Prostate gland (tissue), 2 donors: Measurements from ENCODE around the gene ANO10. TPM values are rescaled to one million over a fixed set of nuclear protein-coding genes. Genes with fewer than 3 reads are reported as not detected.
"Not testable (repeated sequence)": the region's sequence is repeated elsewhere in the genome, so short reads cannot be mapped to it uniquely, and the experiment has no call there.

ENCODE experiments used
- DNase-seq: peaks from one replicate; pipeline ENCODE4 v3.0.0-alpha.2; 2019; ENCODE audit warnings: low spot score
- H3K27ac ChIP-seq, 2 donors: fragments of 200-600 bp; sonication (generic); 2 replicates each; pipeline ENCODE4 v1.5.1; 2017 to 2019
- H3K27me3 ChIP-seq: fragments of 200-600 bp; sonication (generic); replicated peaks from 2 replicates; pipeline ENCODE4 v1.5.1; 2019; ENCODE audit not compliant: insufficient read depth
- H3K36me3 ChIP-seq, 2 donors: fragments of 200-600 bp; sonication (generic); 1 replicate in 1 of 2; 2 replicates in 1 of 2; pipeline versions ENCODE4 v1.5.1 to v1.8.1; 2017 to 2019
- H3K4me1 ChIP-seq: fragments of 200-600 bp; sonication (generic); replicated peaks from 2 replicates; pipeline ENCODE4 v1.5.1; 2019
- H3K4me3 ChIP-seq, 2 donors: fragments of 200-600 bp; sonication (generic); 2 replicates each; pipeline ENCODE4 v1.5.1; 2017 to 2019
- H3K9me3 ChIP-seq: fragments of 200-600 bp; sonication (generic); 2 replicates; pipeline ENCODE4 v1.5.1; 2017
- POLR2A ChIP-seq: fragments of 450-650 bp; IDR thresholded peaks from one replicate; pipeline ENCODE4 v1.6.1; 2016; ENCODE audit warnings: antibody characterized with exemption, mild to moderate bottlenecking
- POLR2AphosphoS5 ChIP-seq: sonication (generic); formaldehyde crosslinking; IDR thresholded peaks from one replicate; pipeline ENCODE4 v1.6.1; 2017; ENCODE audit warnings: antibody characterized with exemption
- WGBS: methylation state at CpG from one replicate; pipeline ENCODE4 v1.1.5; 2018; 5-methylcytosine and 5-hydroxymethylcytosine counted together
- intact Hi-C: fragments of 100-400 bp; cut with DNase I; formaldehyde crosslinking; loops from one replicate; pipeline ENCODE4 v1.14.2; 2022
- total RNA-seq, 2 donors: library from RNA; depleted of rRNA; stranded (reverse); fragments of >200 nt; gene quantifications; one replicate each; pipeline ENCODE4 v1.1.0, GENCODE V29; 2016
- TF ChIP-seq, protein P1 (sequence below), 4 experiments: fragments of 200-600 bp in 2 of 4; fragments of 450-650 bp in 2 of 4; sonication (generic) in 2 of 4; IDR thresholded peaks; 1 replicate in 3 of 4; 2 replicates in 1 of 4; pipeline ENCODE4 v1.5.1; 2016 to 2019; ENCODE audit warnings: antibody characterized with exemption in 4 of 4, mild to moderate bottlenecking in 2 of 4, moderate library complexity in 2 of 4

The ANO10 gene
- total RNA-seq, 2 donors from 2014 or later = 12.4 to 17.7 TPM

DNA sequence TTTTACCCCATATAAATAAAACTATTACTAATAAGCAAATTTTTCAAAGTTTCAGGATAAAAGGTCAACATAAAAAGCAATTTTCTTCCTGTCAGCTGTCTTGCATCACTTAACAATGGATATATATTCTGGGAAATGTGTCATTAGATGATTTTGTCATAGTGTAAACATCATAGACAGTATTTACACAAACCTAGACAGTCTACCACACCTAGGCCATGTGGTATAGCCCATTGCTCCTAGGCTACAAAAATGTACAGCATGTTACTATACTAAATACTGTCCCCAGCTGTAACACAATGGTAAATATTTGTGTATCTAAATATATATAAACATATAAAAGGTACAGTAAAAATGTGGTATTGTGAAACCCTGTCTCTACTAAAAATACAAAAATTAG lies 156.7 kb downstream of the ANO10 start:
- TF ChIP-seq, protein P1, sequence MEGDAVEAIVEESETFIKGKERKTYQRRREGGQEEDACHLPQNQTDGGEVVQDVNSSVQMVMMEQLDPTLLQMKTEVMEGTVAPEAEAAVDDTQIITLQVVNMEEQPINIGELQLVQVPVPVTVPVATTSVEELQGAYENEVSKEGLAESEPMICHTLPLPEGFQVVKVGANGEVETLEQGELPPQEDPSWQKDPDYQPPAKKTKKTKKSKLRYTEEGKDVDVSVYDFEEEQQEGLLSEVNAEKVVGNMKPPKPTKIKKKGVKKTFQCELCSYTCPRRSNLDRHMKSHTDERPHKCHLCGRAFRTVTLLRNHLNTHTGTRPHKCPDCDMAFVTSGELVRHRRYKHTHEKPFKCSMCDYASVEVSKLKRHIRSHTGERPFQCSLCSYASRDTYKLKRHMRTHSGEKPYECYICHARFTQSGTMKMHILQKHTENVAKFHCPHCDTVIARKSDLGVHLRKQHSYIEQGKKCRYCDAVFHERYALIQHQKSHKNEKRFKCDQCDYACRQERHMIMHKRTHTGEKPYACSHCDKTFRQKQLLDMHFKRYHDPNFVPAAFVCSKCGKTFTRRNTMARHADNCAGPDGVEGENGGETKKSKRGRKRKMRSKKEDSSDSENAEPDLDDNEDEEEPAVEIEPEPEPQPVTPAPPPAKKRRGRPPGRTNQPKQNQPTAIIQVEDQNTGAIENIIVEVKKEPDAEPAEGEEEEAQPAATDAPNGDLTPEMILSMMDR (IDR thresholded peaks at IDR 0.05) = no peak
- no peak for TF ChIP-seq POLR2AphosphoS5
- no peak for TF ChIP-seq POLR2A
- DNase-seq = no peak
- H3K4me3 ChIP-seq = no peak overlapping the region
- H3K9me3 ChIP-seq = no peaks in the 10 kb centered on the region
- no peaks in the 10 kb centered on the region for H3K36me3 ChIP-seq
- no peaks in the 10 kb centered on the region for H3K27me3 ChIP-seq
- intact Hi-C loops = no loop called here
- H3K4me1 ChIP-seq = no peaks in the 10 kb centered on the region
- no peak overlapping the region for H3K27ac ChIP-seq

DNA sequence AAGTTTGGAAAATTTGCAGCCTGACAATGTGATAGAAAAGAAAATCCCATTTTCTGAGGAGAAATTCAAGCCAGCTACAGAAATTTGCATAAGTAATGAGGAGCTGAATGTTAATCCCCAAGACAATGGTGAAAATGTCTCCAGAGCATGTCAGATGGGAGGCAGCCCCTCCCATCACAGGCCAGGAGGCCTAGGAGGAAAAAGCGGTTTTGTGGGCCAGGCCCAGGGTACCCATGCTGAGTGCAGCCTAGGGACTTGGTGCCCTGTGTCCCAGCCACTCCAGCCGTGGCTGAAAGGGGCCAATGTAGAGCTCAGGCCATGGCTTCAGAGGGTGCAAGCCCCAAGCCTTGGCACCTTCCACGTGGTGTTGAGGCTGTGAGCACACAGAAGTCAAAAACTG lies 159.2 kb downstream of the ANO10 start:
- intact Hi-C loops, H3K4me3 ChIP-seq, H3K4me1 ChIP-seq, H3K36me3 ChIP-seq, DNase-seq, H3K27me3 ChIP-seq, H3K27ac ChIP-seq, H3K9me3 ChIP-seq: not testable (repeated sequence)
- WGBS = 96% methylated on average over 3 of the region's 3 CpGs

DNA sequence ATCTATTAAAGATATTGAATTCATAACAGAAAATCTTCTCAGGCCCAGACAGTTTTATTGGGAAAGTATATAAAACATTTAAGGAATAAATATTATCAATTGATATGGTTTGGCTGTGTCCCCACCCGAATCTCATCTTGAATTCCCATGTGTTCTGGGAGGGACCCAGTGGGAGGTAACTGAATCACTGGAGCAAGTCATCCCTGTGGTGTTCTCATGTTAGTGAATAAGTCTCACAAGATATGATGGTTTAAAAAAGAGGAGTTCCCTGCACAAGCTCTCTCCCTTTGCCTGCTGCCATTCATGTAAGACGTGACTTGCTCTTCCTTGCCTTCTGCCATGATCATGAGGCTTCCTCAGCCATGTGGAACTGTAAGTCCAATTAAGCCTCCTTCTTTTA lies 160.5 kb downstream of the ANO10 start:
- H3K4me3 ChIP-seq = no peak overlapping the region
- WGBS = 96% methylated on average over 2 of the region's 2 CpGs

DNA sequence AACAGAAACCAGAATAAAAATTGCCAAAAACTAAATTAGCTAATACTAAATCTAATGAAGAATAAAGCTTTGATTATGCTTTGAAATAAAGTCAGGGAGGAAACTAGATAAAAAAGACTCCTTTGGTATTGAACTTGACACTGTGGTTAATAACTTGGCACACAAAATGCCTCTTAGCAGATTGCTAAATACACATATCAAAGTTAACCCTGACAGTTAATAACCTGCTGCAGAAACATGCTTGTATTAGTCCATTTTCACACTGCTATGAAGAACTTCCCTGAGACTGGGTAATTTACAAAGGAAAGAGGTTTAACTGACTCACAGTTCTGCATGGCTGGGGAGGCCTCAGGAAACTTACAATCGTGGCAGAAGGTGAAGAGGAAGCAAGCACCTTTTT lies 164.8 kb downstream of the ANO10 start:
- DNase-seq, H3K27ac ChIP-seq, H3K36me3 ChIP-seq, H3K4me3 ChIP-seq, intact Hi-C loops, H3K4me1 ChIP-seq, H3K27me3 ChIP-seq, H3K9me3 ChIP-seq: not testable (repeated sequence)
- 71% methylated on average over 1 of the region's 1 CpG for WGBS

More for the DNA sequence above, 160.5 kb downstream of the ANO10 start:
- intact Hi-C loops = no loop called here
- Histone ChIP-seq H3K27ac (no peak overlapping the region), H3K9me3 (no peaks in the 10 kb centered on the region), H3K27me3 (no peaks in the 10 kb centered on the region), H3K4me1 (no peaks in the 10 kb centered on the region), H3K36me3 (no peaks in the 10 kb centered on the region)
- DNase-seq = no peak
- TF ChIP-seq, protein P1 (IDR thresholded peaks at IDR 0.05) = no peak
- no peak for TF ChIP-seq POLR2A
- TF ChIP-seq POLR2AphosphoS5 = no peak

DNA sequence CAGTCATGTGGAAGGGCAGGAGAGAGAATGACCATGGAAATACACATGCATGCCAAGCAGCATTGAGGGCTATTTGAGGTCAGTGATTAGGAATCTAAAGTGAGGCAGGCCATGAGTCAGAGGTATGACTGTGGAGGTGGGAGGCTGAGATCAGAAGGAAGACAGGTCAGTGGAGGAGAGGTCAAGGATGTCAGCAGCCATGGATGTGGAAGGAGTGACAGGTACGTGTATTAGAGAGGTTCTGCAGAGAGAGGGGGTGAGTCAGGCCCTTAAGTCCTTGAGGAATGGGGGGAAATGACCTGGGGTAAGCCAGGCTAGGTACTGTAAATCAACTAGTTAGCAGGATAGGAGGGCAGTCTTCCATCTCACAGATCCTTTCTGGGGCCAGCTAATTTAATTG lies 166.6 kb downstream of the ANO10 start:
- no peak overlapping the region for H3K4me3 ChIP-seq
- 88% methylated on average over 1 of the region's 1 CpG for WGBS
- H3K4me1 ChIP-seq = no peaks in the 10 kb centered on the region
- intact Hi-C loops = no loop called here
- no peak for DNase-seq
- no peak overlapping the region for H3K27ac ChIP-seq
- no peaks in the 10 kb centered on the region for H3K9me3 ChIP-seq
- H3K27me3 ChIP-seq = no peaks in the 10 kb centered on the region
- TF ChIP-seq POLR2A (no peak), POLR2AphosphoS5 (no peak)
- TF ChIP-seq, protein P1 (IDR thresholded peaks at IDR 0.05) = no peak
- H3K36me3 ChIP-seq = no peaks in the 10 kb centered on the region

DNA sequence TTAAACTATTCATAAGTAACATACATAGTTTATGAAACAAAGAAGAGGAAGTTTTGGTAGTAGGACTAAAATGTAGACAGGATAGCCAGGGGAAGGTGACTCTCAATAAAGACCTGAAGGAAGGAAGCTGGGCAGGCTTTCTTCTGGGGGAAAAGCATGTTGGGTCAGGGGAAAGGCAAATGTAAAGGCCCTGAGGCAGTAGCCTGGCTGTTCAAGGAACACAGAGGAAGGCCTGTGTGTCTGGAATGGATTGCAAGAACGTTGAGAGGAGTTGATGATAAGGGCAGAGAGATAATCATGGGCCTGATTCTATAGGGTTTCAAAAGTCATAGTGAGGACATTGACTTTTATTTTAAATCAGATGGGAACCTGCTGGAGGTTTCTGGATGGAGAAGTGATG lies 167.8 kb downstream of the ANO10 start:
- WGBS = 74% methylated on average over 1 of the region's 1 CpG
- Histone ChIP-seq H3K9me3 (no peaks in the 10 kb centered on the region), H3K4me1 (no peaks in the 10 kb centered on the region), H3K36me3 (no peaks in the 10 kb centered on the region), H3K27ac (no peak overlapping the region), H3K4me3 (no peak overlapping the region), H3K27me3 (no peaks in the 10 kb centered on the region)
- DNase-seq = no peak
- intact Hi-C loops = no loop called here
- TF ChIP-seq POLR2A (no peak), POLR2AphosphoS5 (no peak)
- TF ChIP-seq, protein P1 (IDR thresholded peaks at IDR 0.05) = no peak
